DMS153 treated with DMSO at 0.1 percent for 48 hours (cell line): ENCODE data around the gene ACBD3.
A peak's percentile ranks its signal among the peaks of the same experiment; 100 is the strongest.
"Not testable (repeated sequence)": the region's sequence is repeated elsewhere in the genome, so short reads cannot be mapped to it uniquely, and the experiment has no call there.

ENCODE experiments used
- DNase-seq: peaks from one replicate; lab custom pipeline; 2025; ENCODE audit not compliant: unreplicated experiment; lab: John Stamatoyannopoulos, UW

The ACBD3 gene

GRCh38 chr1:226186124-226187018 lies at the start of gene ACBD3:
TSS of gene ACBD3 (minus strand) at chr1:226186741. CDS start at chr1:226186675, 66 bp downstream.
- peak; percentile 80 for DNase-seq

DNA sequence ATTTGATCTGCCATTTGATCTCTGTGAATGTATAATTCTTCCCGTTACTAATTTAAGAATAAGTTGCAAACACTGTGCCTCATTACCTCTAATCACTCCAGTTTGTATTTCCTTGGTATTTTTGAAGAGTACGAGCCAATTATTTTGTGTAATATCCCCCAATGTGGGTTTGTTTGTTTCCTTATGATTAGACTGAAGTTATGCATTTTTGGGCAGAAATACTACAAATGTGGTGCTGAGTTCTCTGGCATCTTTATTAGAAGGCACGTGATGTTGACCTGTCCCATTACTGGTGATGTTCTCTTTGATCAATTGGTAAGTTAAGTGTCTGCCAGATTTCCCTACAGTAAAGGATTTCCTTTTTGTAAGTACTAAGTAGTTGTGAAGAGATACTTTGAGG lies 47.3 kb upstream of the ACBD3 start:
- no peak for DNase-seq

DNA sequence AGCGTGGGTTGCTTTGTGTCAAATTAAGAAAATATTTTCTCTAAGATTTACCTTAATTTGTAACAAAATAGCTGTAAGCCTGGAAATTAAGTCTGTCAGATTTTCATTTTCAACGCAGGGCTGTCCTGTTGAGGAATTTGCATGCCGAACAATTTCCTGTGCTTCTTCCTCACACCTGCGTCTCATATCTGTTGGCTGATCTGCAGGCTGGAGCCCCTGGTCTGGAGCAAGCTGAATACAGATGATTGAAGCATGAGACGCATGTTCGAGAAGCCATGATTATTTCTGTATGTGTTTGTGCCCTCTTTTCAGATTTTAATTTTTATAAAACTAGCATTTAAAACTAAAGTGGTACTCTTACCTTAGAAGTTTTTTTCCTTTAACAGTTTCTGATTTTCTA lies 46.8 kb upstream of the ACBD3 start:
- DNase-seq: no peak

DNA sequence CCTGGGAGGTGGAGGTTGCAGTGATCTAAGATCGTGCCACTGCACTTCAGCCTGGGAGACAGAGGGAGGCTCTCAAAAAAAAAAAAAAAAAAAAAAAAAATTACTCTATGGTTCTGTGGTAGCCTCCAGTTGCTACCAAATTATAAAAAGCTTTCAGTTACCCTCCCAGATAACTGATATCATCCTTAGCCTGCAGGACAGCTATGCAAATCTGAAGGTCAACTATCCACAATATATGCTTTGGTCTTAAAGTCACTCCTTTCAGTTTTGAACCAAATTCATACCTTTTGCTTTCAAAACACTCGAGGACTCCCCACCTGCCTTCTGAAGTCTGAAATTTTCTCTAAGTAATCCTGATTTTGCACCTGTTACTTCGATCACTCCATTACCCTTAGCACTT lies 40.1 kb upstream of the ACBD3 start:
- DNase-seq: no peak

GRCh38 chr1:226223786-226224244 lies 37.3 kb upstream of the ACBD3 start:
- DNase-seq: no peak

- no peak for DNase-seq
These were observed 36.7 kb upstream of the ACBD3 start, which contains the start of gene MIXL1 for GRCh38 chr1:226223157-226223785. TSS of gene MIXL1 (plus strand) at chr1:226223664. CDS start at chr1:226223682, 18 bp downstream.

DNA sequence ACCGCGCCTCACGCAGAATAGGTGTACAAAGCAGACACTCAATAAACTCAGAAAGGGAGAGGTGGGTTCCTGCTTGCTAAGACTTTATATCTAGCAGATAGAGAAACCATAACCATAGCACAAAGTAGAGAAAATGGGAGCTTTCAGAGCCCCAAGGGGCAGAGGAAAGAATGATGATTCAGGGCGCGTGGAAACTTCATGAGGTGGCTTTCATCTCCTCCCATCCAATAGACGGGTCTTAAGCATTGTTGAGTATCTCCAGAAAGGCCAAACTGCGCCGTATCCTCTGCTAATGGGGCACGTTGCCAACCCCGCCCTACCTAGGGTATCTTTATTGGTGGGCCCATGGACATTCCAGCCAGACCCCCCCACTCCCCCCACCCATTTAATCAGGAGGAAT lies 36.1 kb upstream of the ACBD3 start:
- DNase-seq: no peak

DNA sequence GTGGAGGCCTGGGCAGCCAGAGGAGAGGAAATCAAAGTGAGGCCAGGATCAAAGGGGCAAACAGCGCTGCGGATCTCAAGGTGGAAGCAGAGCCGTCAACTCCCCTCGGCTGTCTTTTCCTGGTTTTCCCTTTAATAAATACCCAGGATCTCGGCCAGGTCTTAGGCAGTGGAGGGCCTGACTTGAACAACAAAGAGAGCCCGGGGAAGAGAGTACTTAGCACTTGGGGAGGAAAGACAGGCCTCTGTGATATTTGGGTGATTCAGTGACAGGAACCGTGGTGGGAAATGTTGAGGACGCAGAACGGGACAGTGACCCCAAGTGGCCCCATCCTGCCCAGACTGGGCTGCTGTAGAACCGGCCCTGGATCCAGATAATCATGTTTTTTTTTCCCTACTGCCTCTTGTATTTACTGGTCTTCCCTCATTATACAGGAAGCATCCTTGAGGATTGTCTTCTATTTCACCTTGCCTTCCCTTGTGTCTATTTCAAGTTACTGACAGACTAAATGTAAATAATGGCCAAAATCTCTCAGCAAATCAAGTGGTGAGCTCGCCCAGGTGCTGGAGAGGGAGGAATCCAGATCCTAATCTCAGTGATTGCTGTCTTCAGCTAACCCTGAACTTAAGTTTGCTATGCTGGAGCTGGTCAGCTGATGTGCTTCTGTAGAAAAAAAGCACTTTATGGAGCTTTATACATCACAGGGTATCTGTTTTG lies 34.1 kb upstream of the ACBD3 start:
- no peak for DNase-seq

DNA sequence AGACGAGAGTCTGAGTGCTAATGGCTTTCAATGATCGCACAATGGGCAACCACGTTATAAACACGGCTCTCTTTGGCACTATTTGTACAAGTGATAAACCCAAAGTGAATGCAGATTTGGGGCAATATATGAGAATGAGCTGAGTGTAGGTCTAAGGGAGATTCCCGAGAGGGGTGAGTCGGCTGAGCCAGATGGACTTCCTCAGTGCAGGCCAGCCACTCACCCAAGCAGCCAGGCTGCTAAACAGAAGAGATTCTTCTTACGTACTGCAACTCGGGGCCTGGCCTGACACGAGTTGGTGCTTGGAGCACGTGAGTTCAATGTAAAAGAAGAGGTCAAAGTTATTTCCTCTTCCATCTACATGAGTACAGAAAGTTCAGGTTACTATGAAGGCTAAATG lies 30.7 kb upstream of the ACBD3 start:
- DNase-seq: no peak

DNA sequence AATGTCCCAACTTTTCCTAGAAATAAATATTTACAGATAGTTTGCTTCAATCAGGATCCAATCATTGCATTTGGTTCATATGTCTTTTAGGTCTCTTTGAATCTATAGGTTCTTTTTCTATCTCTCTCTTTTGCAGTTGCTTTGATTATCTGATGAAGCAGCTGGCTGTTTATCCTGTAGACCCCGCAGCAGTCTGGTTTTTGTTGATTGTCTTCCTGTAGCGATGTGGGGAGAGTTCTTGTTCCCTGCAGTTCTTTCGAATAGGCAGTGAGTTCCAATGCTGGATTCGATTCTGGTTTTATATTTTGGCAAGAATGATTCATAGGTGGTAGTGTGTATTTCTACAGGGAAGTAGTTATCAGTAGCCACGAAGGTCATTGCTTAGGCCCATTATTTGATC lies 29.5 kb upstream of the ACBD3 start:
- no peak for DNase-seq

DNA sequence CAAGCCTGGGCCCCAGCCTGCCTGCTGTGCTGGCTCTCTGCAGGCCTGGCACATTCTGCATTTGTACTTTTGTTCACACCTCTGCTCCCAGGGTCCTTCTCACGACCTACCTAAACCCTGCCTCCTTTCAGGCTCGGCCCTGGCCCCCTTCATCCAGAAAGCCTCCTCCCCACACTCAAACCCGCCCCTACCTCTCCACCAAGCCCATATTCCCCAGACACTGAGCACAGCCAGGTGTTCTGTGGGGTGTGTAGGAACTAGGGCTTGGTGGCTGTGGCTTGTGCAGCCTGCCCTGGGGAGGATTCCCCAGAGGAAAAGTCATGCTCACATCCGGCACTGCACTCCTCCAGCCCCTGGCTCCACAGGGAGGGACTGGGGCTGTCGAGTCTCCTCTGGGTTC lies 28.7 kb upstream of the ACBD3 start:
- no peak for DNase-seq

GRCh38 chr1:226212545-226212944 lies 26.0 kb upstream of the ACBD3 start:
- DNase-seq: no peak

DNA sequence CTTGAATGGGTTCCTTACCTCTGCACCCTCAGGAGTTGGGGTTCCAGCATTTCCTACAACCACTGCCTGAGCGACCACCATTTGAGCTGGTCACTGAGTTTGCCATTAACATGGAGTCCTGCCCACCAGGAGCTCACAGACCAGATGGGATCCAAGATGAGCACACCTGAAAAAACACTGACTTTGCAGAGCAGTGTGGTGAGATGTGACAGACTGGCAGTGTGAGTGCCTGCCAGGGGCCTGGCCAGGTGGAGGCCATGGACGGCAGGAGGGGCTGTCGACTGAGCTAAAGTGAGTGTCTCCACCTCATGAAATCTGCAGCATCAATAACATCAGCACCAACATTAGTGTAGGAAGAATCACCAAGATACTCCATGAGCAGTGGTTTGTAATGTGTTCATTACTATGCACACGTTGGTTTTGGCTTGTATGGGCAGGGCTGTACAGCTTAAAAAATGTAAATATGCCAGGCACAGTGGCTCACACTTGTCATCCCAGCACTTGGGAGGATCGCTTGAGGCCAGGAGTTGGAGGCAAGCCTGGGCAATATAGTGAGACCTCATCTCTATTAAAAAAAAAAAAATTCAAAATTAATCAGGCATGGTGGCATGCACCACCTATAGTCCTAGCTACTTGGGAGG lies 24.8 kb upstream of the ACBD3 start:
- DNase-seq: no peak

- DNase-seq: no peak
These were observed 24.1 kb upstream of the ACBD3 start for GRCh38 chr1:226210571-226211176.

DNA sequence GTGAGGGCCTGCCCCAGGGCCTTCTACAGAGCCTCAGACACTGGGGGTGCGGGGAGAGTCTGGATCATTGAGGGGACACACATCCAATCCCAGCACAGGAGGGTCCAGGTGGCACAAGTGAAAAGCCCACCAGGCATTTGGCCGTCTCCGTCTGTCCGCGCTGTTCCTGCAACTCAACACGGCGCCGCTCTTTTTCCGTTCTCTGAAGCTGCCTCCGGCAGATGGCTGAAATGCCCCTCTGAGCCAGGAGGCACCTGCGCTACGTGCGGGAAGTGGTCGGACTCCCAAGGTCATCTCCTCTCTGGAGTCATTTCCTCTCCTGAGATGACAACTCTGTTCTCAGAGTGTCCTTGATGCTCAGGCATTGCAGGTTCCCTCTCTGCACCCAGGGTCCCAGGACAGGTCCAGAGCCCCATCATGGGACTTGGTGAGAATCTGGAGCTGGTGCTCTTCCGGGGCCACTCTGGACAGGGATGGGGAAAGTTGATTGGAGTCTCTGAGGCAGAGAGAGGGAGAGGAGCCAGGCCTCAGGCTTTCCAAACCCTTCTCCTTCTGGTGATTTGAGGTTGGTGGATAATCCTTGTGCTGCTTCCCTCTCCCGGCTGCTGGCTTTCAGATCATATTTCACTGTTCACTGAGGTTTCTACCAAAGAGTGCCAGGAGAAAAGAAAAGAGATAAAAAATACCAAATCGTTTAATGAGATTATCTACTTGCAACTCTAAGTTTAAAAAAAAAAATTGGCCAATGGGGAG lies 22.9 kb upstream of the ACBD3 start:
- DNase-seq: no peak

- DNase-seq: no peak
These were observed 20.5 kb upstream of the ACBD3 start for GRCh38 chr1:226207048-226207447.

GRCh38 chr1:226204198-226204597 lies 17.7 kb upstream of the ACBD3 start:
- no peak for DNase-seq

DNA sequence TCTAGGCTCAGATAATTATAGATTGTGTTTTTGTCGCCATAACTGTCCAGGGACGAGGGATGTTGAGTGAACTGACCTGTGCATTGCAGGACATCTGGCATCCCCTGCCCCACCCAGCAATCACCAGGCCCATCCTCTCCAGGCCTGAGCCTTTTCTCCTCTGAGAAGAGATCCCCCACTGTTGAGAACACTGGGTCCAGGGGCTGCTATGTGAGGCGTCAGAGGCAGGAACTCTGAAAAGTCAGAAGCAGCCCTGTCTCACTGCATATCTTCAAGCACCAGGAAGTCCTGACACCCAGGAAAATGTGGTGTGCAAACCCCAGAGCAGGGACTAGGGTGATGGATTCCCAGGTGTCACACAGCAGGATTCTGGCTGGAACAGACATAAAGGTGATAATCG lies 17.1 kb upstream of the ACBD3 start:
- no peak for DNase-seq

GRCh38 chr1:226203240-226203639 lies 16.7 kb upstream of the ACBD3 start:
- DNase-seq: no peak

DNA sequence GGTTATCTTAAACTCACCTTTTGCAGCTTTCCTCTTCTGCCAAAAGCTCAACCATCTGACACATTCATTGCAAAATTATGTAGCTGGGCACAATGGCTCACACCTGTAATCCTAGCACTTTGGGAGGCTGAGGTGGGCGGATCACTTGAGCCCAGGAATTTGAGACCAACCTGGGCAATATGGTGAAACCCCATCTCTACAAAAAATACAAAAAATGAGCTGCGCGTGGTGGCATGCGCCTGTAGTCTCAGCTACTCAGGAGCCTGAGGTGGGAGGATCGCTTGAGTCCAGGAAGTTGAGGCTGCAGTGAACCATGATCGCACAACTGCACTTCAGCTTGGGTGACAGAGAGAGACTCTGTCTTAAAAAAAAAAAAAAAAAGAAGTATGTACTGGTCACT lies 16.1 kb upstream of the ACBD3 start:
- DNase-seq: not testable (repeated sequence)
